OCI-M2 (cell line): ENCODE data around the gene SIX2.
"Not testable (repeated sequence)": the region's sequence is repeated elsewhere in the genome, so short reads cannot be mapped to it uniquely, and the experiment has no call there.

ENCODE experiments used
- DNase-seq: peaks from one replicate; lab custom pipeline; 2025; ENCODE audit not compliant: unreplicated experiment; lab: John Stamatoyannopoulos, UW

The SIX2 gene

DNA sequence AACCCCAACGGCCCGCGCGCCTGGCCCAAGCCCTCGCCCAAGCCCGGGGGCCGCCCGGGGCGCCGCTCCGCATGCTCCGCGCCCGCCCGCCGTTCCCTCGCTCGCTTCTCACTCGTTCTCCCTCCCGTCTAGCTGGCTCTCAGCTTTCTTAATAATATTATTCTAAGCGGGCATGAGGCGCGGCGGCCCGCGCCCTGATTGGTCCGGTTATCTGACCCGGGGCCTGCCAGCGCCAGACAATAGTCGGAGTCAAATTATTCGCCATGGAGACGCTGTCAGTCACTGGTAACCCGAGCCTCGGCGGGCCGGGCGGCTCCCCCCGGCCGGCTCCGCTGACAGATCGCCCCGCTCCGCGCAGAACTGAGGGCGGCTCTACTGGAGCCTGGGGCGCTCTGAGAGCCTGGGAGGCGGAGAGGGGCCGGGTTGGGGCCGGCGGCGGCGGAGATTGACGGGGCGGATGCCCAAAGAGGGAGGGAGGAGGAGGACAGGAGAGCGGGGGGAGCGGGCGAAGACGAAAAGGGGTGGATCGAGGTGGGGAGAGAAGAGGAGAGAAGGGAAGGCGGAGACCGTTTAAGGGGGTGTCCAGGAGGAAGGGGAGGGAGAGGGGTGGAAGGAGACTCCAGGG lies at the start of gene SIX2:
Gene SIX2, minus strand, starts transcription at position 150 of the 625 bp plus-strand sequence. CDS start 342 bp downstream, outside the sequence.
- DNase-seq: peak; percentile 46

DNA sequence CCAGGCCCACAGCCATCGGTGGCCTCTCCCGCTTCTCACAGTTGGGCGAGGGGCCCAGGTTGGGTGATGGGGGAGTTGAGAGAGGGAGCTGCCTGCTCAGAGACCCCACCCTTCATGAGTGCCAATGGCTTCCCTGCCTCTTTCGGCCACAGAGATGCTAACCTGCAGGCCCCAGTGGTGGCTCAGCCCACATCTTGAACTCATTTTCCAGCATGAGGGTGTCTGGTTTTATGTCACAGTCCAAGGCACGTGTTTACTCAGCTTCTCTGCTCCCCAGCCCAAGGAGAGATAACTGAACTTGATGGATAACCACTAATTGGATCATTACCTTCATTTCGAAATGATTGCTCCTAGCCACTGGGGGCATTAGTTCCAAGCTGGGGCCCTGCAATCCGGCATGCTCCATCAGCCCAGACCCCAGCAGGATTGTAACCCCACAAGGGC lies 45.9 kb upstream of the SIX2 start:
- no peak for DNase-seq

DNA sequence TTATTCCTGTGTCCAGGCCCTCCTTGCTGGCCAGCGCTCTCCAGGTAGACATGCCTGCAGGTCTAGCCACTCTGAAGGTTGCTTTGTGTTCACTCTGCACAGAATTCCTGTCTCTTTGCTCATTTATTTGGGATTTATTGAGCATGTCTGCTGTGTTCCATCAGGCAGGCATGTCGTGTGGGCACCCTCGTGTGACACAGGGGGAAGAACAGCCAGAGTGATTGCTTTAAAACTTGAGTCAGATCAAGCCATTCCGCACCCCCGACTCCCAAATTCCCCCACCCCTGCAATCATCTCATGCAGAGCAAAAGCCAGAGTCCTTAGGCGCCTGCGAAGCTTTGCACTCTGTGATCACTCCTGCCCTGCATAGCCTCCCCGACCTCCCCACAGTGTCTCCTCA lies 44.7 kb upstream of the SIX2 start:
- no peak for DNase-seq

DNA sequence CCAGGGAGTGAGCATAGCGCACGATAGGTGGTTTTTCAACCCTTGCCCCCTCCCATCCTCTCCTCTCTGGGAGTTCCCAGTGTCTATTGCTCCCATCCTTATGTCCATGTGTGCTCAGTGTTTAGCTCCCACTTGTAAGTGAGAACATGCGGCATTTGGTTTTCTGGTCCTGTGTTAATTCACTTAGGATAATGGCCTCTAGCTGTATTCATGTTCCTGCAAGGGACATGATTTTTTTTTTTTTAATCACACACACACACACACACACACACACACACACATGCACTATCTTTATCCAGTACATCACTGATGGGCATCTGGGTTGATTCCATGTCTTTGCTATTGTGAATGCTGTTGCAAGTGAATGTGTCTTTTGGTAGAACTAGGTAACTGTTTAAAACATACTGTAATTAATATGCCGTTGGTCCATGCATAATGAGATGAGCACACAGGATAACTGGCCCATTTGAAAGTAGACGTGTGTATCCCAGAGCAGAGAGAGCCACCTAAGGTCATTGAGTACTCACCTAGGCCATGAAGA lies 43.2 kb upstream of the SIX2 start:
- DNase-seq: no peak

DNA sequence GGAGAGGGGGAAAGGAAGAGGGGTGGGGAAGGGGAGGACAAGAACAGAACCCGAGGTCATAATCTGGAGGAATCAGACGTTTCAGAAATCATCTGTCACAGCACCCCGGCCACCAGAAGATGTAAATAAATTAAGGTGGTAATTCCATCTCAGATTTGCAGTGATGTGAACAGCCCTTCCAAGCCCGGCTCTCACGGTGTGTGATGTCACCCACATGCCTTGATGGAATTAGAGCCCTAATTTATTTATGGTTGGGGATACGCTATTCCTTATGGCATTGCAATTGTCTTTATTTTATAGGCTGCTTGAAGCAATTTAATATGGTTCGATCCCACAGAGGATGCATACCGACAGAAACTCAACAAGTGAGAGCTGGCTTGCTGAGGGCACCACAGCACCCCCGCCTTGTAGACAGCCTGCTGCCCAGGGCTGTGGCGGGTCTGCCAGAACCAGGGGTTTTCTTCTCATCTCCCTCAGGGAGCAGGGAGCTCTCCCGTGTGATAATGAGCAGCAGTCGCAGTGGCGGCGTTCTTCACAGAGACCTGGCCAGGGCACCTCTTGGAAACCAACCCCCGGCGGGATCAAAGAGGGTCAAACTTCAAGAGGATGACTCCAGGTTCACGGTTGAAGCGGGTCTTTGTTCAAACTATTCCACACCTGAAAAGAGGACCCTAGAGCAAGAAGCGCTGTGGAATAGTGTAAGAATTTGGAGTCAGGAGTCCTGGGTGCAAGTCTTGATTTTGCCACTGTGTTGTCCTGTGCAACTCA lies 40.5 kb upstream of the SIX2 start:
- no peak for DNase-seq

DNA sequence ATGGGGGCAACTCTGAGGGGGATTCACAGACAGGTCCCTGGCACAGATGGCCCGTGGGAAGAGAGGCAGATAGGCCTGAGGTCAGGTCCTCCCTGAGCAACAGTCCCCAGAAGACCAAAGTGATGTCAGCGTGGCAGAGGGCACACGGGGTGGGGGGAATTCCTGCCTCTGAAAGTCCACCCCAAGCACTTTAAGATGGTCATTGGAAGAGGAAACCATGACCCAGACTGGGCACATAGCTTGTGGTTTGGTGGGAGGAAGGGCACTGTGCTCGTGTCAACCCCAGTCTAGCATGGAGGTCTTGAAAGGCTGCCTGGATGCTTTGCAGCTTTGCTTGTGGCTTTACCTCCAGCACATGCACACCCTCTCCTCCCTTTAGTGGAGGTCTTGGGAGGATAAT lies 38.0 kb upstream of the SIX2 start:
- DNase-seq: no peak

DNA sequence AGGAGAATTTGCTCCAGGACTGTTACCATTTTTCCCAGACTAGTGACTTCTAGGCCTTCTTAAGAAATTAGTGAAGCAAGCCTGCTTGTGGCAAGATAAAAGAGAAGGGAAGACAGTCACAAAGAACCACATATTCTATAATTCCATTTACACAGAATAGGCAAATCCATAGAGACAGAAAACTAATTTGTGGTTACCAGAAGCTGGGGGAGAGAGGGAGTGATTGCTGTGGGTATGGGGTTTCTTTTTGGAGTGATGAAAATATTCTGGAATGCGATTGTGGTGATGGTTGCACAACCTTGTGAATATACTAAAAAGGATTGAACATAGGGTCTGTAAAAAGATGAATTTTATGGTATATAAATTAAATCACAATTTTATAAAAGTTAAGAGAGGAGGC lies 37.5 kb upstream of the SIX2 start:
- no peak for DNase-seq

DNA sequence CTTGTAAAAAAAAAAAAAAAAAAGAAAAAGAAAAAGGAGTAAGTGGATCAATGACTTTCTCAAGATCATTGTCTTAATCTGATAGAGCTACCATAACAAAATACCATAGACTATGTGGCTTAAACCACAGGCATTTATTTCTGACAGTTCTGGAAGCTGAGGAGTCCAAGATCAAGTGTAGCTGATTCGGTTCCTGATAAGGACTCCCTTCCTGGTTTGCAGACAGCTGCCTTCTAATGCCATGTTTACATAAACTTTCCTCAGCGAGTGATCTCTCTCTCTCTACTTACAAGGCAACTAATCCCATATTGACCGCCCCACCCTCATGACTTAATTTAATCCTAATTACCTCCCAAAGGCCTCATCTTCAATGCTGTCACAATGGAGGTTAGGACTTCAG lies 36.5 kb upstream of the SIX2 start:
- DNase-seq: no peak

DNA sequence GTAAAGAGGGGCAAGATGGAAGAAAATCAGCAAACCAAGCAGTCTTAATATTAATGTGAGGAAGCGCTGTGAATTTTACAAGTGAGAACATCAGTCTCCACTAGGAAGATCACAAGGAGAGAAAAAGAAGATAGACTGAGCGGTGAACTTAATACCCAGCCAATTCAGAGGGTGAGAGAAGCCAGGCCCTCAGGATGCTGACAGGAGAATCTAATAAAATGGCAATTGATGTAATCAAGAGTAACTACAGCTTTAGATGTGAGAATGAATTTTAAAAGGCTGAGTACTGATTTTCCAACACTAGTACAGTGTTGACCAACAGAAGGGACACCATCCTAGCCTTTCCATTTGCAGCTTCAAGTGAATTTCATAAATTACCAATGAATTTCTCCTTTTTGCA lies 35.7 kb upstream of the SIX2 start:
- no peak for DNase-seq

DNA sequence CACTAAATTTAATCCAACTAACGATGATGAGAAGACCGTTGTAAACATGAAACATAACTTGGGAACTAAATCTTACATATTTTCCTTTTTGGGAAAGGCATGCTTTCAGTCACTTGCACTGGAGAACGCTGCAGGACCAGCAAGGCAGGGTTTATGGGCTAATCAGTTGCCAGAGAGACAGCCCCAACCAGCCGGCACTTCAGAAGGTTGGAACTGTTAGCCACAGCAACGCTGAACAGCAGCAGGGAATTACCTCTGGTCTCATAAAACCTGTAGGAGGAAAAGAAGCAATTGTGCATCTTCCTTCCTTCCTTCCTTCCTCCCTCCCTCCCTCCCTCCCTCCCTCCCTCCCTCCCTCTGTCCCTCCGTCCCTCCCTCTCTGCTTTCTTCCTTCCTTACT lies 33.9 kb upstream of the SIX2 start:
- DNase-seq: no peak

DNA sequence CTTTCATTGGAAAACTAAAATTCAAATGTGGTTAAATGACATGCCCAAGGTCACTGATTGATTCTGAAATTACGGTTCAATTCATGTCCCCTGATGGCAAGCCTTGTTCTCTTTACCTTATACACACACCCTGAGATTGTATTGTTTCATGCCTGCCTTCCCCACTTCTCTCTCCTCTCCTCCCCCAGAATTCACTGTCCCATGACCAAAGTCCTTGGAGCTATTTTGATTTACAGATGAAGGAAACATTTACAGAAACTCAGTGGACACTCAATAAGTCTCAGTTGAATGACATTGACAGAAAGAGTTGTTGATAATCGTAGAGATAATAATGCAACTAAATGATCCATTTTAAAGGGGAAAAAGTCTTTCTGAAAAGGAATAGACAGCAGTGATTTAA lies 33.1 kb upstream of the SIX2 start:
- no peak for DNase-seq

DNA sequence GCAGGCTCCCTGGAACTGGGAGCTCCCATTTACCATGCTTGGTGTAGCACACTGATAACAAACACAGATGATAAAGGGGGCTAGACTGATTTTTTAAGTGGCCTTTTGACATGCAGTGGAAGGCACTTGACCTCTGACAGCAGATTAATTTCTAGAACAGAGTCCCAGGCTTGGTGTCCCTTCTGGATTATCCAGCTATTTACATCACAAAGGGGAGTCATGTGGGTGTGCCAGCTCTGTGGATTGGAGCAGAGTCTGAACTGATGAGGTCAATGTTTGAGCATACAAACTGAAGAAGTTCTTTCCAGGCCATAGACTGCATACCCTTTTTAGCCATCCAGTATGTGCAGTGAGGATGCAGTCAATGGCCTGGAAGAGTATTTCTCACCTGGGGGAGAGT lies 31.5 kb upstream of the SIX2 start:
- no peak for DNase-seq

DNA sequence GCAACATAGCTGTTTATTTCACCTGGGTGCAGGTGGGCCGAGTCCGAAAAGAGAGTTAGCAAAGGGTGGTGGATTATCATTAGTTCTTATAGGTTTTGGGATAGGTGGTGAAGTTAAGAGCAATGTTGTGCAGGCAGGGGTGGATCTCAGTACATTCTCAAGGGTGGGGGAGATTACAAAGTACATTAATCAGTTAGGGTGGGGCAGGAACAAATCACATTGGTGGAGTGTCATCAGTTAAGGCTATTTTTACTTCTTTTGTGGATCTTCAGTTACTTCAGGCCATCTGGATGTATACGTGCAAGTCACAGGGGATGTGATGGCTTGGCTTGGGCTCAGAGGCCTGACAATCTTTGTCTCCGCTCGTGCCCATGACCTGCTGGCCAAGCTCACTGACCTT lies 30.6 kb upstream of the SIX2 start:
- not testable (repeated sequence) for DNase-seq

DNA sequence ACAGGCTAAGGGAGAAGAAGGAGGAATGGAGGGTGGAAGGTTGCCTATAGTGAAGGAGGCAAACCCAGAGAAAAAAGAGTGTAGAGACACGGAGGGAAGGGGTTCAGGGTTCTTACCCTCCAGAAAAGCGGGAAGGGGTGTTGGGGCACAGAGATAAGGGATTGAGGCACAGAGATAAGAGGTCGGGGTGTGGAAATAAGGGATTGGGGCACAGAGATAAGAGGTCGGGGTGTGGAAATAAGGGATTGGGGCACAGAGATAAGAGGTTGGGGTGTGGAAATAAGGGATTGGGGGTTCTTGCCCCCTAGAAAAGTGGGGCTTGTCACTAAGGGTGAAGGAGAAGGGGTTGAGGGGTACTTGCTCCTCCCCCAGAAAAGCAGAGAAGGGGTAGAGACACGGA lies 29.6 kb upstream of the SIX2 start:
- not testable (repeated sequence) for DNase-seq

DNA sequence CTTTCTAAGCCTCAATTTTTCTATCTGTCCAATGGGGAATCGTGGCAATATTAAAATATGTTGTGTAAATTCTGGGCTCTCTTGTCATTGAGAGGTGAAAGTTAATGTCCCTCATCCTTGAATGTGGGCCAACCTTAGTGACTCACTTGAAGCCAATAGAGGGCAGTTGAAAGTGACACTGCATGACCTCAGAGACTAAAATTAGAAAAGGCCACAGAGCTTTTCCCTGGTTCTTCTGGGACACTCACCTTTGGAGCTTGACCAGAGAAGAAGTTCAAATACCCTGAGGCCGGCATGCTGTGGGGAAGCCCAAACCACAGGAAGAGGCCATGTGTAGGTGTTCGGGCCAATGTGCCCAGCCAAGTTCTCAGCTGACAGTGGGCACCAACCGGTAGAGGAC lies 24.1 kb upstream of the SIX2 start:
- DNase-seq: no peak

DNA sequence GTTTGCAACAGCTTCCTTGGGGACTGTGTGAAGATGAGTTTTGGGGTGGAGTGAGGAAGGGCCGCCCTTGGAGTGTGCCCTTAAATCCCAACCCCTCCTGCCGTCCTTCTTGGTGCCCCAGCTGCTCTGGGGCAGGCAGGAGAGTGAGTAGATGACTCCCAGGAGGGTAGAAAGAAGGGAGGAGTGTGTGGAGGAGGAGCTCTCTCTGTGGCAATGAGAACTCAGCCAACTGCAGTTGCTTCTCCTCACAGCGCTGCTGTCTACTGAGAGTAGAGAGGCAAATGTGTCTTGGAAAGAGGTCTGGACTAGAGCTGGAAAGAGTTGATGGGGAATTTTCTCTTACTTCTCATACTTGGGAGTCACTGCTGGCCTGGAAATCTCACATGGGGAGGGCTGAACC lies 21.8 kb upstream of the SIX2 start:
- DNase-seq: no peak

DNA sequence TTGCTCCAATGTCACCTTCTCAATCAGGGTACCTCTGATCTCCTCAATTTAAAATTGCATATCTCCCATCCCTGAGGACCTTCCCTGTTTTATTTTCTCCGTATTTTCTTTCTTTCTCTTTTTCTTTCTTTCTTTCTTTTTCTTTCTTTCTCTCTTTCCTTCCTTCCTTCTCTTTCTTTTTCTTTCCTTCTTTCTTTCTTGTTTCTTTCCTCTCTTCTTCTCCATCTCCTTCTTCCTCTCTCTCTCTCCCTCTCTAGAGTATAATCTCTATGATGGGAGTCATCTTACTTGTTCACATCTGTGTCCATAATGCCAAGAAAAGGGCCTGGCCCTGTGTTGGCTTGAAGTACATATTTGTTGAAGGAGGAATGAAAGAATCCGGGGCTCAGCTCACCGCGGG lies 21.3 kb upstream of the SIX2 start:
- DNase-seq: no peak

DNA sequence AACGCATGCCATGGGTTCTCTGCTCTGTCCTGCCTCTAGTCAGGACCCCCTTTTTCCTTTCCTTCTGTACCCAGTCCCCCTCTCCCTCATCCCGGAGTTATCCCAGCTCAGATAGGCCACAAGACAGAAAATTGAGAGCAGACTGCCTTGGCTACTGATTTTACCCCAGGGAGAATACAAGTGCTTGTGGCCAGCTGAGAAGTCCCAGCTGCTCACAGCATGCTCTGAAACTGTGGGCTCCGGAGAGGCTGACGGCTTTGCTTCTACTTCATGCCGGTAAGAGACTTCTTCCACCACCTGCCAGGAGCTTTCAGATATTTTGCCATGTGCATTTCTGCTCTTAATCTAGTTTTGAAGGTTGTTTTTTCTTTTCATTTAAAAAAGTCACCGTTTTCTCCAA lies 20.0 kb upstream of the SIX2 start:
- DNase-seq: no peak

DNA sequence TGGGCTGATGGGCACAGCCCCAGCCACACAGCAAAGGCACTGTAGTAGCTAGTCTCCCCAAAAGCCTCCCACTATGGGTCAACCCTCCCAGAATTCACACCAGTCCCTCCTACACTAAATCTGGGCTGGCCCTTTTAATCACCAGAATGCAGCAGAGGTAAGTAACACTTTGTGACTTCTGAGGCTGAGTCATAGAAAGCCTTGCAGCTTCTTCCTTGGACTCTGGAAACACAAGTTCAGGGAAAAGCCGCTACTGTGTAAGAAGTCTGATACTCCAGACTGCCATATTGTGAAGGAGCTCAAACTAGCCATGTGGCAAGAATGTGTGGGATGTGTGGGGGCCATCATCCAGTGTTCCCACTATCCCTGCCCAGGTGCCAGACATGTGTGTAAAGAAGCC lies 19.0 kb upstream of the SIX2 start:
- no peak for DNase-seq

DNA sequence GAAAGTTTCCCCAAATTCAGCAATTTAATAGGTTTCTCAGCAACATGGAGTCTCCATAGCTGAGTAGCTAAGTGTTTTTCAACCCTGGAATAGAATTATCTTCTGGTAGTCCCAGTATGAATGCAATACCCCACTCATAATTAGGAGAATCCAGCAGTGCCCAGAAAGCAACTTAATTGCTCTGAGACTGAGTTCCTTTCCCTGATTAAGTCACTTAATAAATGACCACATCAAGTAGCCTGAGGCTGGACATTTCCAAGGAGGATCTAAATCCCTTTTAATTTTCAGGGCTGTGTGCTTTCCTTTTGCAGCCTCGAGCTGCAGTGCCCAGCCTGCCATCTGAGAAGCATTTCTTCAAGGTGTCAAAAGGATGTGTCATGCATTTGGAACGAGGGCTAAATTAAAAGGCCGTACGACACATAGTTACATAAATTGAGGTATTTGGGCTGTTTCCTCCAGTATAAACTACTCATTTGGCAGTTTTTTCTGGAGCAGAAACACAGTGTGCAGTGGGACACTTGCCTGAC lies 17.7 kb upstream of the SIX2 start:
- no peak for DNase-seq

DNA sequence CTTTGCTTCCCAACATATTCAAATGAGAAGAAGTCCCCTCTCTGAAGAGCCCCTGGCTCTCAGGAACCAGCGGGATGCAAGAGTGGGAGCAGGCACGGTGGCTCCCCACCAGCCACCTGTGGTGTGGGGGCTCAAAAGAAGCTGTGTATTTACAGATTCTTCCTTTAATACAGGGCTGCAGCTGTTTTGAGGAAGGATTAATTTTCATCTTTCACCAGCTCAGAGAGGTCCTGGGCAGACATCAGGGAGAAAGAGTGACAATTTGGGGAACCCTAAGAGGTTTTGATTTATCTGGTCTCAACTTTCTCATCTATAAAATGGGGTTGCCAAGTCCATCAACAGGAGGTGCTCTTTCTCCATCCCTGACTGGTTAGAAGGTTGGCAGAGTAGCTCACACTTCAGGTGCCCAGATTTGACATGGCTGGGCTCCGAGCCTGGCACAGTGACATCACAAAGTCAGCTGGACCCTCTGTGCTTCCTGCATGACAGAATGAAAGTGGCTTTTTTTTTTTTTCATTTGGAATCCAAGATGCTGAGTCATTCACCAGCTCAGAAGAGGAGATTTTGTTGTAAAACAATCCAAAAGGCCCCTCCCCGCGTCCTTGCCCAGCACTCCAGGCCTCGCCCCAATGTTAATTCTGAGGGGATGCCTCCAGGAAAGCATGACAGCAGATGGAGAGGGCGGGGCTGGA lies 15.5 kb upstream of the SIX2 start:
- DNase-seq: no peak

DNA sequence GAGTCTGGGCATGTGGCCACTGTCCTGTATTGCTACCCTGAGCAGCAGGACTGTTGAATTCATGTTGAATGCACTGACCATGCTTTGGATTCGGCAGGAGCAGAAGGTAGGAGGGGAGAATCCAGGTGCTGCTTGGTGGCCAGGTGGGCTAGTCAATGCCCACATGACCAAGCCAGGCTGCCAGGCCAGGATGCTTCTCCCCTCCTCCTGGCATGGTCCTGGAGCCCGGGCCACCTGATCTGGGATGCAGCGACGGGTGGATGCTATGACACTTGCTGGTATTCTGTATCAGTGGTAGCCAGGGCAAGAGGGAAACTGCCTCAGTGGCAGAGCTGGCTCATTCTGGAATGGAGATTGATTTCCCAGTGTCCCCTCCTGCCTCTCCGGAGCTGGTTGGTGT lies 14.8 kb upstream of the SIX2 start:
- DNase-seq: no peak
